ENCODE results near the gene NCEH1.

The NCEH1 gene

DNA sequence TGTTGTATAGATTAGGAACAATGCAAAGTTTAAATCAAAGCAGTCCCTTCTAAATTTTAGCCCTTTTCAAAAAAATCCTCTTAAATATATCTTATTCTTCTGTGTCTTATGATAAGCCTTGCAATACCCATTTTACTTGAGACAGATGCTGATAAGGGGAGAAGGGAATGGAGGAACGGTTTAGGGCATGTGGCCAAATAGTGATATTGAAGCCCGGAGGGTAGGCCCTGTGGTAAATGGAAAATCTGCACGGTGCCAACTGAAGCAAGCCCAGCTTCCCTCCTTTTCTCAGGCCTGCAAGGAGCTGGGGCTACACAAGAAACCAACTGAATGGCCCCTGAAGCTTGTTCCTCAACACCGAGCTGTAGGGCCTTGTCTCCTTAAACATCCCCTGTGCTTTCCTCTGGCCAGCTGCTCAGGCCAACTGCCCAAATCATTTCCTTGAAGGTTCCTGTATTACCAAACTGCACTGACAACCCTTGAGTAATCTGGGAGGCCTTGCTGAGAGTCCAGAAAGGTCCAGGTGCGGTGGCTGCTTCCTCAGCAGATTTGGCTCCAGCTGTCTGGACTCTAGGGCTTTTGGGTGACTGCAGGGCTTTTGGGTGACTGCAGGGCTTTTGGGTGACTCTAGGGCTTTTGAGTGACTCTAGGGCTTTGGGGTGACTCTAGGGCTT, 67.2 kb downstream of the NCEH1 start:
- ATAC-seq, result no peak

DNA sequence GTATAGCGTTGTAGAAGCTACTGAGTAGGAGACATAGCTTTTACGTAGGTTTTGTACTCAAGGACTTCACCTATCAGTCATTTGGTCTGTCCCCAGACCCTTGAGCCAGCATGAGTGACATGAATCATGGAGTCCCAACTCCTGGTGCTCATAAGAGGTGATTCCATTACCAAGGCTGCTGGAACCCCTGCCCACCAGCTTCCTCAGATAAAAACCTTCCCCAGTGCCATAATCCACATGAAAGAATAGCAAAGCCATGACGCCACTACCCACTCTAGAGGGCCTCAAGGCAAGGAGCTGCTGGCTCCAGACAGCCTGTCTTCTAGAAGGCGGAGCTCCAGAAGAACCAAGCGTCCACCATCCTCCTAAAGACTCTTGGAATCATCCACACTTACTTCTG, 69.6 kb downstream of the NCEH1 start:
- ATAC-seq, result no peak

- no peak for ATAC-seq
Measured at GRCh38 chr3:172640751-172641150, 70.1 kb downstream of the NCEH1 start.

GRCh38 chr3:172635588-172635987, 75.3 kb downstream of the NCEH1 start:
- peak; percentile 81 for ATAC-seq

DNA sequence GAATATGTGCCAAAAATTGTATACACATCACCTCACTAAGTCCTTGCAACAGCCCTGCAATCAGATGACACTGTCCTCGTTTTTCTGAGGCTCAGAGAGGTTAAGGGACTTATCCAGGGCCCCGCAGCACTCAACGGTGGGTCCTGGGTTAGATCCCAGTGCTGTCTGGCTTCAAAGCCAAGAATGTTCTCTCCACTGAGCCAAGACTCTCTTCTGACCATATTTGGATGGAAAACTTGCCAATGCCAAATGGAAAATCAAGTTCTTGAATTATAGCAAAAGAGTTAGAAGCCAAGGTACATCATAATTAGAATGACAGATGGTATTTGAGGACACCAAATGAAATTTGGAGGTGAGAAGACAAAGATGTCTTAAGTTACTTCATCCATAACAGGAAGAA, 75.9 kb downstream of the NCEH1 start:
- no peak for ATAC-seq

DNA sequence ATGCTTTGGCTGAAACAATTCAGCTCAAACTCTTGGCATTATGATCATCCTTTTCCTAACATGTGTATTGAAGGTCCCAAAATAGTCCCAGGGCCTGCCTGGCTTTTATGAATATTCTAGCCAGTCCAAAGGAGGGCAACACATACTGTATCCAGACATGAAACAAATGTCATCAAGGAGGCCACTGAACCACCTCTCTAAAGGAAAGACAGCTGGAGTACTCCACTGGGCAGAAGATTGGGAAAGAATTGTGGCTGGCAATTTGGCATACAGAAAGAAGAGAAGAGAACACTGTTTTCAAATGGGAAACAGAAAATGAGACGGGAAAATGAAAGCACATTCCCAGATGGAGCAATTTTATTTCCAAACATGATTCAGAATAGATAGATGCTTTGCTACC, 80.6 kb downstream of the NCEH1 start:
- no peak for ATAC-seq

- no peak for ATAC-seq
Measured at GRCh38 chr3:172629470-172629869, 81.4 kb downstream of the NCEH1 start.

- no peak for ATAC-seq
Measured at GRCh38 chr3:172627057-172627809, 83.6 kb downstream of the NCEH1 start.

- no peak for ATAC-seq
Measured at GRCh38 chr3:172626021-172626640, 84.7 kb downstream of the NCEH1 start.

DNA sequence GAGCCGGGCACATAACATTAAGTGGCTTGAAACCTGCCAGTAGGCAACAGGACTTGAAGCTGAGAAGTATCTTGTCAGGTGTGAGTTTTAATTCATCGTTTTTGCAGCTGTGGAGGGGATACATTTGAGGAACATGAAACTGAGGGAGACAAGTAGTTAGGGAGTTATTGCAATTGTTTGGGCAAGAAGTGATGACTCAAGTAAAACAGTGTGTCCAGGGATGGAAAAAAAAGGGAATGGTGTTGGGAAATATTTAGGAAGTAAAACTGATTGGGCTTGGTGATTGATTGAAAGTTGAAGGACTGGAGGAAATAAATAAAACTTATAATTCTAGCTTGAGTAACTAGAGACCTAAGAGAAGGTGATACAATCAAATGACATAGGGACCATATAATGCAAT, 85.5 kb downstream of the NCEH1 start:
- no peak for ATAC-seq

DNA sequence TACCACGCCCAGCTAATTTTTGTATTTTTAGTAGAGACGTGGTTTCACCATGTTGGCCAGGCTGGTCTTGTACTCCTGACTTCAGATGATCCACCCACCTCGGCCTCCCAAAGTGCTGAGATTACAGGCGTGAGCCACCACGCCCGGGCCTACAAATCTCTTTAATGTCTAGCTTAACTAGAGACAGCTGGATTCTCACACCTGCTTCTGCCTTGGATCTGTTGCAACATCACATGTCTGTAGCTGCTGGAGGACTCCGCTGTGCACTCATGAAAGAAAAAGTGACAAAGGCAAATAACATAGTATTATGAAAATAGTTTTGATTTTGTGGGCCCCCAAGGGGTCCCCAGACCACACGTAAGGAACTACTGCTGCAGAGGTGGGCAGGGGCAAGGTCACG, 85.9 kb downstream of the NCEH1 start:
- no peak for ATAC-seq

GRCh38 chr3:172622916-172623700, 87.8 kb downstream of the NCEH1 start:
- ATAC-seq, result no peak

DNA sequence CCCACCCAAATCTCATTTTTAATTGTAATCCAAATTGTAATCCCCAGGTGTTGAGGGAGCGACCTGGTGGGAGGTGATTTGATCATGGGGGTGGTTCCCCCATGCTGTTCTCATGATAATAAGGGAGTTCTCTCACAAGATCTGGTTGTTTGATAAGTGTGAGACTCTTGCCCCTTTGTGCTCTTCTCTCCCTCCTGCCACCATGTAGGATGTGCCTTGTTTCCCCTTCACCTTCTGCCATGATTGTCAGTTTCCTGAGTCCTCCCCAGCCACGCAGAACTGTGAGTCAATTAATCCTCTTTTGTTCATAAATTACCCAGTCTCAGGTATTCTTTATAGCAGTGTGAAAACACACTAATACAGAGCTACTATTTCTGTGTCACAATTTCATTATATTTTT, 88.7 kb downstream of the NCEH1 start:
- ATAC-seq, result no peak

DNA sequence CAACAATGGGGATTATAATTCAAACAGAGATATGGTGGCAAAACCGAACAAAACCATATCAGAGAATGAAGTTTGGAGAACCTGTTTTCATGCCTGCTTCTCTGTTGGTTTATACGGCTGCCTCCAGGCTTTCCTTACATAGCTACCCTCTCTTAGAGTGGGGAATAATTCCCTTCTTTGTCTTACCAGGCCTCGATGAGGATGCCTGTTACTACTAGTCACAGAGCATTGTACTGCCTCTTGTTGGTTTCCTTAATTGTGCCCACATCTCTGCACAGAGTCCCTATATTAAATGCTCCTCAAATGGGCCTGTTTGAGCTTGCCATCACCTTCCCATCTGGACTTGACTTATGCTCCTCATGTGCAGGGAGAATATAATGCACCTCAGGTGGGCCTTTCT, 92.9 kb downstream of the NCEH1 start:
- ATAC-seq, result no peak

DNA sequence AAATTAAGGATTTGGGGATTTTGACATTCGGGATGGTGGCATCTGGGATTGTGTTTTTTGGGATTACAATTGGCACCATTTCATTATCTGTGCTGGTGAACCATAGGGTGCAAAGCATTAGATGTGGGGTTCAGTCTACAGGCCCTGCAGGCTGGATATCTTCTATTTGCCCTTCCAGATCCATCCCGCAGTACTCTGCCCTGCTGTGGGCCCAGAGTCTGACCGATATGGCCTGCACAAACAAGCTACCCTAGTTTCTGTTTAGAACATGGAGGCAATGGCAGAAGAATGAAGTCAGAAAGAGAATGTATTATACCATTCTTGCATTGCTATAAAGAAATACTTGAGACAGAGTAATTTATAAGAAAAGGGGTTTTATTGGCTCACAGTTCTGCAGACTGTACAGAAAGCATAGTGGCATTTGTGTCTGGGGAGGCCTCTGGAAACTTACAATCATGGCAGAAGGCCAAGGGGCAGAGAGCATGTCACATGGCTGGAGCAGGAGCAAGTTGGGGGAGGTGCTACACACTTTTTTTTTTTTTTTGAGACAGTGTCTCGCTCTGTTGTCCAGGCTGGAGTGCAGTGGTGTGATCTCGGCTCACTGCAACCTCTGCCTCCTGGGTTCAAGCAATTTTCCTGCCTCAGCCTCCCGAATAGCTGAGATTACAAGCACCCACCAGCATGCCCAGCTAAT, 93.7 kb downstream of the NCEH1 start:
- no peak for ATAC-seq

DNA sequence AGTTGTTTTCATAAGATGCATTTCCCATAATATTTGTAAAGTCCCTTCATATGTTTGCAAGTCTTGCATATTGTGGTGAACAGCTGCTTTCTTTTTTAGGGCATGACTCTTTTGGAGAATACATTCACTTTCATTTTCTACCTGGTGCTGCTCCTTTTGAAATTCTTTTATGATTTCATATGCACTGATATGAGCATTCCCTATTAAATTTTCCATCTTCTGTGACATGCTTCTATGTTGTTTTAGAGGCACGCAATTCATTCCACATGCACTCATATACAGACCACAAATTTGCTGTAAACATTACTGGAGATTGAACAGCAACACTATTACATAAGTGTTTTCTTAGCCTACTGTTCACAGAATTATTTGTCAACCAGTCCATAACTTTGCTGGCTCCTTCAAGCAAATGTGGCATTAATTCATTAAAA, 94.8 kb downstream of the NCEH1 start:
- peak in 1 of 2 donors; percentile 45 for ATAC-seq

DNA sequence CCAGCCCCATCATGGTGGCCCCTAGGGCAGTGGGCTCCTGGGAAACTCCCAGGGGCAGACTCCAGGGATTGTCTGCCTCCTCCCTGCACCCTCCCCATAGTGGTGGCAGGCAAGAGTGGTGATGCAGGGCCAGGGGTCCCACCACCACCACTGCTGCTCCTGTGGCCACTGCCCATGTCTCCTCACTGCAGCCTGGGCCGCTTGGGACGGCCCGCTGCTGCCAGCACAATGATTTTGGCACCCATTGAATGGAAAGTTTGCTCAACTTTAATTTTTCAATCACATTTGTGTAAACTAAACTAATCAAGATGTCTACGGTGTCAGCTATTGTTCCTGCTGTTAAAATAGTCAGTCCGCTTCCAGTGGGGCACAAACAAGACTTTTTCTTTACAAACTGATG, 95.6 kb downstream of the NCEH1 start:
- no peak for ATAC-seq

DNA sequence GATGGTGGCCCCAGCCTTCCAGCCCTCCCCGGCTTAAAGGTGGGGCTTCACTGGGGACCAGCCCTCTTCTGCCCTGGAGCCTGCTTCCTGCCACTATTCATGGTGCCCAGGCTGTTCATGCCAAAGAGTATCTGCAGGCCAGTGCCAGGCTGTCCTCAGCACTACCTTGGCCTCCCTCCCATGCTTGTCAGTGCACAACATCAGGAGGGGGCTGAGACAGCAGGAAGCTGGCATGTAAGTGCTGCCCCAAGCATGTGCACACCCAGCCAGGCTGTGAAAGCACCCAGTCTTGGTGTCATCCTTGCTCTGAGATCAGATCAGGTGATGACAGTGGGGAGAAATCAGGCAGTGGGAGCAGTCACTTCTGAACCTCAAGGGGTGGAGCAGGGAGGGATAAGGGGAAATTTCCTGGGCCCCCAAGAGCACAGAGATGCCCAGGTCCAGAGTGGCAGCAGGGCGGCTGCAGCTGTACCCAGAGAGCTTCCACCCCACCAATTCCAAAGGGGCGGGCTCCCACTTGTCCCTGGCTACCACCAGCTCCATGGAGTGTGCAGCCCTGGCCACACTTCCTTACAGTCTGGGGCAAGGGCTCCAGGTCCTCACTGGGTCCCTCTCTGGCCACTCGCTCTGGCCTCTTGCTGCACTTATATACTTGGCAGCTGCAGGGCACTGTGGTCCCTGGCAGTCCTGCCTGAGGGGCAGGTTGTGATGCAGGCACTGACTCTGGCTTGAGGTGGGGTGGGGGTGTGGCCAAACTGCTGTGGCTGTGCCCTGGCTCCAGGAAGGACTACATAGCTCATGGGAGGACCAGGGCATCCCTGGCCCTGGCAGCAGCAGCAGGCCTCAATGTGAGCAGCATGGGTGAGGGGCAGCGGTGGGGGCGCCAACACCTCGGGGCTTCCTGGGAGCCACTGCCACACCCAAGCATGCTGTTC, 96.3 kb downstream of the NCEH1 start:
- ATAC-seq, result no peak

- ATAC-seq, result no peak
Measured at GRCh38 chr3:172613845-172614244, 97.0 kb downstream of the NCEH1 start.

GRCh38 chr3:172612871-172613678, 97.8 kb downstream of the NCEH1 start:
- ATAC-seq, result no peak

DNA sequence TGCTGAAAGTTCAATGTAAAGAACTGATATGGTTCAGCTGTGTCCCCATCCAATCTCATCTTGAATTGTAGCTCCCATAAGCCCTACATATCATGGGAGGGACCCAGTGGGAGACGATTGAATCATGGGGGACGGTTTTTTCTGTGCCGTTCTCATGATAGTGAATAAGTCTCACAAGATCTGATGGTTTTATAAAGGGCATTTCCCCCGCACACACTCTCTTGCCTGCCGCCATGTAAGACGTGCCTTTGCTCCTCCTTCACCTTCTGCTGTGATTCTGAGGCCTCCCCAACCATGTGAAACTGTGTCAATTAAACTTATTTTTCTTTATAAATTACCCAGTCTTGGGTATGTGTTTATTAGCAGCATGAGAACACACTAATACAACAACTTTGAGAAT, 101.1 kb downstream of the NCEH1 start:
- no peak for ATAC-seq
